GM23248 (cell line): Measurements from ENCODE around the gene KRTAP10-9.

Experiments
- EZH2 ChIP-seq: fragments of 200-600 bp; sonication (generic); IDR thresholded peaks from 2 replicates; pipeline ENCODE4 v1.6.1; 2018; ENCODE audit warnings: antibody characterized with exemption, mild to moderate bottlenecking; ENCODE audit not compliant: insufficient read depth, poor library complexity, severe bottlenecking
- EZH2phosphoT487 ChIP-seq: fragments of 200-600 bp; sonication (generic); IDR thresholded peaks from 2 replicates; pipeline ENCODE4 v1.6.1; 2018; ENCODE audit warnings: antibody characterized with exemption, moderate library complexity, mild to moderate bottlenecking, low read depth; ENCODE audit not compliant: insufficient read depth

DNA sequence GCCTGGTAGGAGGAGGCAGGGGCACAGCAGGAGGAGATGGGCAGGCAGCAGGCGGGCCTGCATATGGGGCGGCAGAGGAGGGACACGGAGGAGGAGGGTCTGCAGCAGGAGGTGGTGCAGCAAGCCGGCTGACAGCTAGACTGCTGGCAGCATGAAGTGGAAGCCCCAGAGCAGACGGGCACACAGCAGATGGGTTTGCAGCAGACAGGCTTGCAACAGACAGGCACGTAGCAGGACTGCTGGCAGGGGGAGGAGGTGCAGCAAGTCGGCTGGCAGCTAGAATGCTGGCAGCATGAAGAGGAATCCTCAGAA, 47.1 kb upstream of the KRTAP10-9 start:
- TF ChIP-seq EZH2phosphoT487 (no peak), EZH2 (no peak)
